IPS-NIHi11 (cell line): Measurements from ENCODE around the gene TFDP1.
"Not testable (repeated sequence)": the region's sequence is repeated elsewhere in the genome, so short reads cannot be mapped to it uniquely, and the experiment has no call there.

Experiments used
- DNase-seq: peaks from one replicate; pipeline ENCODE4 v3.0.0; 2012; ENCODE audit warnings: mixed read lengths, low spot score

The TFDP1 gene

DNA sequence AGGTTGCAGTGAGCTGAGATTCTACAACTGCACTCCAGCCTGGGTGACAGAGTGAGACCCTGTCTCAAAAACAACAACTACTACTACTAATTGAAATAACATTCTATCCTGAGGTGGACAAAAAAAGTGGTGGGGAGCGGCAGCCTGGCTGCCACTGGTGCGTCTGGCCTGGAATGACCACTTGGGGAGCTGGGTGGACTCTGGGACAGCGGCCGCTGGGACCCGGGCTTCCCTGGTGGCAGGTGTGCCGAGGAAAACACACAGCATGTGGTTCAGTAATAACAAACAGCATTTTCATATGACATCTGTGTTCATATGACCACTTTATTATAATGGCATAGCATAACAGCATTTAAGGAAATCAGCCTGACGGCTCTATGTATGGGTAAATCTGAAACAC is 33.9 kb downstream of the TFDP1 start:
- no peak for DNase-seq

DNA sequence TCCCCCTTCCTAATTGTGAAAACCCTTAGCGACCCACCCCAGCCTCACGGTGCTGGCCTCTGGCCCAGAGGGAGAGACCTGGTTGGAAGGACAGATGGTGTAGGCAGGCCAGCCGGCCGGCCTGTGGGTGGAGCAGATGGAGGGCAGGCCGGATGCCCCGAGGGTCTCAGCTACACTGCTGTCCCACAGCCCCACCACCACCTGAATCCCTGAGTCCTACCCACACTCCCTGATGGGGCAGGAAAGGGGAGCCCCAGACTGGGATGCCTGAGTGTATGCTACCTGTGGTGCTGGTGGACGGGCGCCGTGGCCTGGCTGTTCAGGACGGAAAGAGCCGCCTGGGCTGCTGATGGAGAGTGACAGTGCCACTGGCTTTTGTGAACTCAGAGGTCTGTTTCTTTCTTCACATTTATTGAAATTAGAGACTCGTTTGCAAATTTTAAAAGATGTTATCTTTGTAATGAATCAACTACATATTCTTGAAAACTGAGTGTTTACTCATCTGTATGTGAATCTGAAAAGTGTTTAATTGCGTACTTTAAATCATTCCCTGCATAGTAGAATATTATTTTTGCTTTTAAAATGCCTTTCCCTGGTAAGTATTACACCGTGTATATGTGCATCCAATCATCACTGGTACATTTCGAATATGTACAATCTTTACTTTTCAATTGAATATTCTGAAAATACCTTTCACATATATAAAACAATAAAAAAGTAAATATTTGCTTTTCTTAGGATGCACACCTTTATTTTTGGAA is 35.7 kb downstream of the TFDP1 start:
- DNase-seq: no peak

DNA sequence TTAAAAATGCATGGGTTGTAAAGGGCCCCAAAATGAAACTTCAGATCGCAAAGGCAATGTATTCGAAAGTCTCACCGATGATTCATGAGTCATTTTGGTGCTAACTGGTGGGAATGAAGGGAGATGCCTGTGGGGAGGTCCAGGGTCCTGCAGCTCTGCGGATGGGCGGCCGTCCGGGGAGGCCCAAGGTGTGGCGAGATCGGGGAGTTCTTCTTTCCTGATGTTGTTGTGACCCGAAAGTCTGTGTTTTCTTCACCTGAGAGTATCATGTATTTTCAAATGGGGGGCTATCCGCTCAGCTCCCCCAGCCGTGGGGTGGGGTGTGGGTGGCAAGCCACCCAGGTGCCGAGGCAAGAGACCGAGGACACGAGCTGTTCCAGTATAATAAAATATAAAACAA is 36.5 kb downstream of the TFDP1 start:
- no peak for DNase-seq

DNA sequence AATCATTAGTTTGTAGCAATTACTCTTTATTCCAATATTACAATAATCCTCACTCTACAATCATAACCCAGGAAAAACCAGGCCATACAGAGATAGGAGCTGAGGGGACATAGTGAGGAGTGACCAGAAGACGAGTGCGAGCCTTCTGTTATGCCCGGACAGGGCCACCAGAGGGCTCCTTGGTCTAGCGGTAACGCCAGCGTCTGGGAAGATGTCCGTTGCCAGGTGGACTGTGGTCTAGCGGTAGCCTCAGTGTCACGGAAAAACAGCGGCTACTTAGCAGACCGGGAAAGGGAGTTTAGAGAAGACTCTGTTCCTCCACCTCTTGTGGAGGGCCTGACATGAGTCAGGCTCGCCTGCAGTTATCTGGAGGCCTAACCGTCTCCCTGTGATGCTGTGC is 36.9 kb downstream of the TFDP1 start:
- not testable (repeated sequence) for DNase-seq

DNA sequence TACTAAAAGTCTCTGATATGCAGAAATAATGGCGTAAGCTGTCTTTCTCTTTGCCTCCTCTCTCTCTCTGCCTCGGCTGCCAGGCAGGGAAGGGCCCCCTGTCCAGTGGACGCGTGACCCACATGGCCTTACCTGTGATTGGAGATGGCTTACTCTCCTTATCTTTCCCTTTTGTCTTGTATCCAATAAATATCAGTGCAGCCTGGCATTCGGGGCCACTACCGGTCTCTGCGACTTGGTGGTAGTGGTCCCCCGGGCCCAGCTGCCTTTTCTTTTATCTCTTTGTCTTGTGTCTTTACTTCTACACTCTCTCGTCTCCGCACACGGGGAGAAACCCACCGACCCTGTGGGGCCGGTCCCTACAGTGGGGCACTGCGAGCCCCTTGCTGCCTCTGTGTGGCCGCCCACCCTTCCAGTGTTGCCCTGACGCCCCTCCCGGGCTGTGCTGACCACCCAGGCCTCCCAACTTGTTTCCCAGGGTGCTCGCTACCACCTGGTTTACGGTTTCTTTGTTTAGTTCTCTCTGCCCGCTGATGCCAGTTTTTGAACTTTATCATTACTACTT is 37.5 kb downstream of the TFDP1 start:
- not testable (repeated sequence) for DNase-seq

DNA sequence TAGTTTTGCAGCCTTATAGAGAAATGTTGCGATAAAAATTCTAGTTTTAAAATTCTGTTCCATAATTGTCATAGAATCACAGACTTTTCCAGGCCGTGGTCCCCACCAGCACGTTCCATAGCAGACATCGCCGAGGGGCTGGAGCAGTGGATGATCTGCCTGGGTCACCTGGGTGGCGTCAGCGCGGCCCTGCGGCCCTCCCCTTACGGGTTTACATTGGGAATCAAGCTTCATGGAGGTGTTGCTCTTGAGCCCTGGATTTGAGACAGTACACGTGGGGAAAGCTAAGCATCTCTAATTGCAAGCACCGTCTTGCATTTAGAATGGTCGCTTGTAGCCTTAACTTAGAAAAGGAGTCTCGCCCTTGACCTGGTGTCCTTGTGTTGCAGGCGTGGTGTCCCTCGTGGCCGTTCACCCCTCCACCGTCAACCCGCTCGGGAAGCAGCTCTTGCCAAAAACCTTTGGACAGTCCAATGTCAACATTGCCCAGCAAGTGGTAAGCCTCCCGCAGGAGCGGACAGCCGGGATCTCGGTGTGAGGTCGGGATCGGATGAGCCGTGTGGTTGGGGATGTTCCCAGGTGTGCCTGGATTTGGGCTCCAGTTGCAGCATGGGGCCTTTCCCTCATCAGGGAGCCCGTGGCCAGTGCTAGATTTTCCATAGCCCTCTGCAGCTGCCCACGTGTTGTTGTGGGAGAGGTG is 38.4 kb downstream of the TFDP1 start:
- no peak for DNase-seq

DNA sequence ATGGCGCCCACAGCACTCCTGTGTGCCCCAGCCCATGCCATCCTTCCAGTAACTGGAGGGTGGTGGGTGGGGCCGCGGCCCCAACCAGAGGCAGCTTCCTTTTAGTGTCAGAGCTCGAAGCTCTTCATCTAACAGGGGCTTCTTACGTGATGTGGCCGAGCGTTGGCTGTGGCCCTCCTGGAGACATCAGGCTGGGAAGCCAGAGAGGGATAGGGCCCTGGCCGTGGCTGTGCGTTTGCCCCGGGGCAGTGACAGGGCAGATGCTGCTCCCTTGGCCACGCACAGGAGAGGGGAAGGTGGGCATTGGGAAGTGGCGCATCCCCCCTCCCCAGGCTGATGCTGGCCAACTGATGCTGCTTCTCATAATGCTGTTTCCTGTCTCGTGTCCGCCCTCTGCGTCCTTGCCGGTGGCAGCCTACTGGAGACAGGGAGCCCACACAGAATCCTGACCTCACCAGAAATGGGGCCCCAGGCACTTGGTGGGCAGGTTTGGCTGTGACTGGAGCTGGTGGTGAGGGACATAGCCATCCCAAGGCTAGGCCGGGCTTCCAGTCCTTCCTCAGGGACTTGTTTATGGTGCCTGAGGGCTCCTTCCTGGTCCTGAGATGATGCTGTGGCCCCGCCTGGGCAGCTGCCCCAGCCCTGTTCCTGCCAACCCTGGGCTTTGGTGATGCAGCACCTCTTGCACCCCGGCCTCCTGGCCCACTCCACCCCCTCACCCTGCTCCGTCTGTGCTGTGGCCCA is 39.1 kb downstream of the TFDP1 start:
- no peak for DNase-seq

DNA sequence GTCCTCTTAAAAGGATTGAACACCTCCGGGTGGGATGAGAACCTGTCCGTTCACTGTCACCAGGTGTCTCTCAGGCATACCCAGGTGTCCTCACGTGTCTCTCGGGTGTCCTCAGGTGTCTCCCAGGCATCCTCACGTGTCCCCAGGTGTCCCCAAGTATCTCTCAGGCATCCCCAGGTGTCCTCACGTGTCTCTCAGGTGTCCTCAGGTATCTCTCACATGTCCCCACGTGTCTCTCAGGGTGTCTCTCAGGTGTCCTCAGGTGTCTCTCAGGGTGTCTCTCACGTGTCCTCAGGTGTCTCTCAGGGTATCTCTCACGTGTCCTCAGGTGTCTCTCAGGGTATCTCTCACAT is 39.7 kb downstream of the TFDP1 start:
- DNase-seq: no peak

DNA sequence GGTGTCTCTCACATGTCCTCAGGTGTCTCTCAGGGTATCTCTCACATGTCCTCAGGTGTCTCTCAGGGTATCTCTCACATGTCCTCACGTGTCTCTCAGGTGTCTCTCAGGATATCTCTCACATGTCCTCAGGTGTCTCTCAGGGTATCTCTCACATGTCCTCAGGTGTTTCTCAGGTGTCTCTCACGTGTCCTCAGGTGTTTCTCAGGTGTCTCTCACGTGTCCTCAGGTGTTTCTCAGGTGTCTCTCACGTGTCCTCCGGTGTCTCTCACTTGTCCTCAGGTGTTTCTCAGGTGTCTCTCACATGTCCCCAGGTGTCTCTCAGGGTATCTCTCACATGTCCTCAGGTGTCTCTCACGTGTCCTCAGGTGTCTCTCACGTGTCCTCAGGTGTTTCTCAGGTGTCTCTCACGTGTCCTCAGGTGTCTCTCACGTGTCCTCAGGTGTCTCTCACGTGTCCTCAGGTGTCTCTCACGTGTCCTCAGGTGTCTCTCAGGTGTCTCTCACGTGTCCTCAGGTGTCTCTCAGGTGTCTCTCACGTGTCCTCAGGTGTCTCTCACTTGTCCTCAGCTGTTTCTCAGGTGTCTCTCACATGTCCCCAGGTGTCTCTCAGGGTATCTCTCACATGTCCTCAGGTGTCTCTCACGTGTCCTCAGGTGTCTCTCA is 40.2 kb downstream of the TFDP1 start:
- not testable (repeated sequence) for DNase-seq

DNA sequence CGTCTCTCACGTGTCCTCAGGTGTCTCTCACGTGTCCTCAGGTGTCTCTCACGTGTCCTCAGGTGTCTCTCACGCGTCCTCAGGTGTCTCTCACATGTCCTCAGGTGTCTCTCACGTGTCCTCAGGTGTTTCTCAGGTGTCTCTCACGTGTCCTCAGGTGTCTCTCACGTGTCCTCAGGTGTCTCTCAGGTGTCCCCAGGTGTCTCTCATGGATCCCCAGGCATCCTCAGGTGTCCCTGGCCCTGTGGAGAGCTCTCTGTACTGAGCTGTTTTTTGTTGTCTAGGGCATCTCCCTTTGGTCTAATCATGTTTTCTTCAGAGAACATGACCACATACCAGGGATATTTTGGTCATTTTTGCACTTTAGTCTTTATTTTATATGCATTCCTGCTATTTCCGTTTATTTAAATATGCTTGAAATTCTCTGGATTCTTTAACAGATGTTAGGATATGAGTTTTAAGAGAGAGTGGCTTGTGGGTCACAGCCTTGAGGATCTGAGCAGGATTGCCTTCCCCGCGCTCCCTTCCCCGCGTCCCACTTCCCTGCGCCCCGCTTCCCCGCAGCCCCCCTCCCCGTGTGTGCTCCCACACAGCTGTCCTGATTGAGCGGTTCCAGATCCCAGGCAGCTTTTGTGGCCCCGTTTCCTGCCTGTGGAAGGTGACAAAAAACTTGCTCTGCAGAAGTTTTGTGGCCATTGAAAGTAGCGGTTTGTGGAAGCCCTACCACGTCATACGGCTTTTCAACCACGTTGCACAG is 41.6 kb downstream of the TFDP1 start:
- no peak for DNase-seq

DNA sequence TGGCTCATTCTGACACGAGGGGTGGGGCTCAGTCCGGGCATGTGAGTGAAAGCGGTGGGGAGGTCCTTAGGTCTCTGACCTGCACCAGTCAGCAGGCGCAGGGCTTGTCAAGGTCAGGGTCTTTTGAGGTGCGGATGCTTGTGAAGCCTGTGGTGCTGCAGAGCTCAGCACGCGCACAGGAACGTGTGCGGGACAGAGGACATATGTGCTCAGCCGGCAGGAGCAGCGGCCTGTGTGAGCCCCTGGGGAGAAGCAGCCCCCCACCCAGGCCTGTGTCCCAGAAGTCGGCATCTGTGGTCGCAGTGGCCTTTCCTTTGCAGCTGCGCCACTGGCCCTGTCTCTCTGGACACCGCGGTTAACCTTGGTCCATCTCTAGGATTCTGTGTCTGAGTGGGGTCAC is 42.6 kb downstream of the TFDP1 start:
- no peak for DNase-seq

DNA sequence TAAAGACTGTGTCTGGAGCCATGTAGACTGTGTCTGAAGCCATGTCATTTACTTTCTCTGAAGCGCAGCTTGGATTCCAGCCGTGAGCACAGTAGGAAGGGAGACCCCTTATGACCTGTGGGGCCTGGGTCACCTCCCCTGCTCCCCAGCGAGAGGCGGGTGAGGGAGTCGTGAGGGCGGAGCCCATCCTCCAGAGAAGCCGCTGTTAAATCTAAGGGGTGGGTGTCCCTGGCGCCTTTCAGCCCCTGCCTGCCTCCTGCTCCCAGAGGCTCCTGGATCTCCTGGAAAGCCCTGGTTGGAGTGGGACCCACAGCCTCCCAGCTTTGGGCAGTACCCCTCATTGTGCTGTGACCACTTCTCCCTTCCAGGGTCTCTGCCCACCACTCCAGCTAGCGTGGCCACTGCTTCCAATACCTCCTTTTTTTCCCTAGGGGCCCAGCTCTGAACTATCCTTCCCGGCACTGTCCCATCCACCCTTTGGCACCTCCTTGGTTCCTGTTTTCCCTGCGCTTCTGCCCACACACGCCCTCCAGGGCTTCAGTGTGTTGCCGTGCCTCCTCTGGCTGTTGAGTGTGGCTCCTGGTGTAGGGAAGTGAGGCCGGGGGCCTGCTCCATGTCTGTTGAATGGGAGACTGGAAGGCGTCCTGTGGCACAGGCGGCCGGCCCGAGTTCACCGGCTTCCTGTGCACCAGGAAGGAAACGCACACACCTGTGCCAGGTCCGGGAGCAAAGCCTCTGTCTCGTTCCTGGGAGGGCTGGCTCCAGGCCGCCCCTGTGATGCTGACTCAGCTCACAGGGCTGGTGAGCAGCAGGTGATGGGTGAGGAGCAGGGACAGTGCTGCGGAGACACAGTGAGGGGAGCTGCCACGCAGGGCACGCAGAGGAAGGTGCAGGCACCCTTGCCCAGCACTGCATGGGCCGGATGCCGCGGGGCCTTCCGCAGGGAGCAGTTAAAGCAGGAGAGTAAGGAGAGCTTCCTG is 44.0 kb downstream of the TFDP1 start:
- DNase-seq: no peak

DNA sequence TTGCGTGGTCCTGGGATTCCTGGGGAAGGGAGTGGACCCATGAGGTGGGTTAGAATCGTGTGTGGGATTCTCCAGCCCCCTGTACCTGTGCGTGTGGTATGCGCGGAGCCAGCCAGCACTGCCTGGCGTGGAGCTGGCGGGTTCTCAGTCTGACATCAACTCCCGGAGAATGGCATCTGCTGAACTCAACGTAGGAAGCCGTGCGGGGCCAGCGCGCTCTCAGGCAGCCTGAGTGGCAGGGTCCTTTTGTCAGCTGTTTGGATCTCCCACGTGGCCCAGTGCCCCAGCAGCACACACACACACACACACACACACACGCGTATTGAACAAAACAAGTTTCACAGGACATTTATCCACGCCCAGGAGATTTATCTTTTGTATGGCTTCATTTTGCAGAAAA is 45.3 kb downstream of the TFDP1 start:
- DNase-seq: no peak

DNA sequence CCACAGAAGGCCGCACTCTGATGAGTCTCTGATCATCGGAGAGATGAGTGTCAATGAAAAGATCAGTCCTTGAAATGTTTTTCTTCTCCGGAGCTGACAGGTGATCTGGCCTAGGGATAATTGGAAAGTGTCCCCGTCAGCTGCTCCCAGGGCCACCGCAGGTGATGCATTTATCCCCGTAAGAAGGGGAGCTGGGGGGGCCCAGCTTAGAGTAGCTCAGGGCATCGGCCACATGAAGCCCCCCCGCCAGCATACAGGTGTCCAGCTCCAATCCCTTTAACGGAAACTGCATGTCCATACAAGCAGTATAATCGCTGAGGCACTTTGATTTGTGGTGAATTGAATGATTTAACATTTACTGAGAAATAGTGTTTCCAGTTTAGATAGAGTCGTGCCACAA is 45.7 kb downstream of the TFDP1 start:
- DNase-seq: no peak

DNA sequence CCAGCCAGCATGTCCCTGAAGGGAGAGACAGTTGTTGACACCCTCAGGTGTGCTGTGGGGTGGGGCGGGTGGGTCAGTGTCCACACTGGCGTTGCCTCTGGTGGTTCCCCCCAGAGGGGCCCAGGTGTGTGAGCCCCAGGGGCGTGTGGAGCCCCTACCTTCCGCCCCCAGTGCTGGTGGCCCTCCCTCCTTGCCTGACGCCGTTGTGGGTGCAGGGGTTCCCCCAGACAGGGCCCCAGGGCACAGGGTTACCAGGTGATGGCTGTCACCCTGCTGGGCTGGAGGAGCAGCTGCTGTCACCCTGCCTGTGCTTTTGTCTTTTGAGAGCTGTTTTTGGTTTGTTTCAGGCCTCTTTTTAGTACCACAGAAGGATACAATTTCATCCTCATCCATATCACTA is 46.3 kb downstream of the TFDP1 start:
- no peak for DNase-seq

DNA sequence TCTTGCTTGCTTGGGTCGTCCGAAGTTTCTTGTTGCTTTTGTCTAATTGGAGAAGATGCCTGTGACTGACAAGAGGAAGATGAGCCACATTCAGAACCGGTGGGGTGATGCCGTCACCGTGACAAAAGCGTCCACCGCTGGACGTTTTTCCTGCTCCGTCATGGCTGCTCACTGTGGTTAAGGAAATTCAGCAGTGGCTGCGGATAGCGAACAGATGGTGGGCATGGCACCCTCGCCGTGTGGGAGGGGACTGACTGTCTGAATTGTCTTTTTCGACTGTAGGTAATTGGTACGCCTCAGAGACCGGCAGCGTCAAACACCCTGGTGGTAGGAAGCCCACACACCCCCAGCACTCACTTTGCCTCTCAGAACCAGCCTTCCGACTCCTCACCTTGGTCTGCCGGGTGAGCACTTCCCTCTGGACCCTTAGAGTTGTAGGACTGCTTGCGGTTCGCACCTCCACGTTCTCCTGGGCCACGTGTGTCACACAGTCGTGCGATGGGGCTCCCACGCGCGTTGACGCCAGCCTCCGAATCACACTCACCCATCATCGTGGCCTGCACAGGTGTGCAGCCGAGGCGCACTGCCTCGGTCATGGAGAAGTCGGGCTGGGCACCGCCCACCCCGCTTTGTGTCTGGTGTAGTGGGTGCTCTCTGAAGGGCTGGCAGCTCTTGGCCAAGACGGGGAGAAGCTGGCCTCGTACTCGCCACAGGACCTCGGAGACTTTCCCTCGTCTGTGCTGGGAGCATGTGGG is 47.0 kb downstream of the TFDP1 start:
- DNase-seq: no peak

DNA sequence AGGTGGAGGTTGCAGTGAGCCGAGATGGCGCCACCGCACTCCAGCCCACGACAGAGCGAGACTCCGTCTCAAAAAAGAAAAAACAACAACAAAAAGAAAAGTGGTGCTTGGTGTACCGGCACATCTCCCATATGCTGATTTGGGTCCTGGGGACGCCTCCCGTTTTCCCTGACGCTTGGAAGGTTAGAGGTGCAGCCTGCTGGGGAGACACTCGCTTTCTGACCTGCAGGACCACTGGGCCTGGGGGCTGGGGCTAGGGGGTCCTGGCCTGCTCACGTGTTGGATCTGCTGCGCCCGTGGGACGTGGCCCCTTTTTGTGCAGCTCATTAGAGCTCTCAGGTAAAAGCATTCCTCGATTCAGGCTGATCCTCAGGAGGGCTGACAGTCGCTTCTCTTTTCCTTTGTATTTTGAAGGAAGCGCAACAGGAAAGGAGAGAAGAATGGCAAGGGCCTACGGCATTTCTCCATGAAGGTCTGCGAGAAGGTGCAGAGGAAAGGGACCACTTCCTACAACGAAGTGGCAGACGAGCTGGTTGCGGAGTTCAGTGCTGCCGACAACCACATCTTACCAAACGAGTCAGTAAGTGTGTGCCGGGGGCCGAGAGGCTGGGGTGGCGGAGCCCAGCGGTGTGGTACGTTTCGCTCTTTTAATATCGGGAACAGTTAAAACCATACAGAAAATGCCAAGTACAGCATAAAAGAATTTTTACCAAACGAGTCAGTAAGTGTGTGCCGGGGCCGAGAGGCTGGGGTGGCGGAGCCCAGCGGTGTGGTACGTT is 48.3 kb downstream of the TFDP1 start:
- no peak for DNase-seq

DNA sequence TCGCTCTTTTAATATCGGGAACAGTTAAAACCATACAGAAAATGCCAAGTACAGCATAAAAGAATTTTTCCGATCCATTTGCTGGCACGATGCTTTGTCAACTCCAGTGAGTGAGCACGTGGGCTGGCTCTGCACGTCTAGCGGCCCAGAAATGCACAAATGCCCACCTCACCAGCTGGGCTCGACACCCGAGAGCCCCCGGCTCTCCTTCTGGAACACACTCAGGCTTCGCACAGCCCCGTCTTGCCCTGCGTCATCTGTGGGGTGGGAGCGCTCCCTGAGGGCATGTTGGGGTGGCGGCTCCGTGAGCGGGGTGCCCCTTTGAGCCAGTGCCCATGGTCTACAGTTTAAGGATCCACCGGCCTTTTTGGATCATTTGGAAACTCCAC is 48.9 kb downstream of the TFDP1 start:
- no peak for DNase-seq
